Heart right ventricle (tissue), 16 donors: ENCODE results near the gene LIPK. TPM values are rescaled to one million over a fixed set of nuclear protein-coding genes. Genes with fewer than 3 reads are reported as not detected.

ENCODE experiments used
- ATAC-seq, 8 donors: fragments of 200-7000 bp; cut with Tn5 transposase; one replicate each; pipeline ENCODE4 v1.9.1; 2020; ENCODE audit warnings: mild to moderate bottlenecking in 8 of 8, moderate library complexity in 8 of 8, moderate number of reproducible peaks in 1 of 8
- DNase-seq, 2 donors: peaks; one replicate each; pipeline ENCODE4 v3.0.0-alpha.2; 2020
- H3K27ac ChIP-seq, 10 donors: fragments of 200-600 bp; sonication (generic) in 2 of 10; one replicate each; pipeline versions ENCODE4 v1.5.0 to v1.8.0; 2020 to 2022; ENCODE audit warnings: mild to moderate bottlenecking in 3 of 10
- H3K27me3 ChIP-seq, 7 donors: fragments of 200-600 bp; one replicate each; pipeline ENCODE4 v1.8.0; 2021 to 2022; ENCODE audit warnings: mild to moderate bottlenecking in 2 of 7
- H3K36me3 ChIP-seq, 9 donors: fragments of 200-600 bp; sonication (generic) in 1 of 9; one replicate each; pipeline versions ENCODE4 v1.5.0 to v1.8.0; 2020 to 2022; ENCODE audit warnings: mild to moderate bottlenecking in 2 of 9
- H3K4me1 ChIP-seq, 9 donors: fragments of 200-600 bp; sonication (generic) in 1 of 9; one replicate each; pipeline versions ENCODE4 v1.5.0 to v1.8.0; 2020 to 2022; ENCODE audit warnings: mild to moderate bottlenecking in 4 of 9
- H3K4me3 ChIP-seq, 10 donors: fragments of 200-600 bp; sonication (generic) in 2 of 10; one replicate each; pipeline versions ENCODE4 v1.5.0 to v1.8.0; 2020 to 2022; ENCODE audit warnings: mild to moderate bottlenecking in 7 of 10, moderate library complexity in 2 of 10
- H3K9me3 ChIP-seq, 11 donors: fragments of 200-600 bp in 10 of 11; sonication (generic) in 2 of 11; one replicate each; pipeline versions ENCODE4 v1.5.0 to v1.8.0; 2013 to 2022; ENCODE audit warnings: mild to moderate bottlenecking in 2 of 11, control low read depth in 1 of 11, moderate library complexity in 1 of 11
- WGBS, 2 donors: extraction: QIAGEN DNeasy Blood & Tissue Kit; methylation state at CpG; one replicate each; pipeline ENCODE4 v1.1.7; 2013; ENCODE audit warnings: inconsistent platforms in 1 of 2; 5-methylcytosine and 5-hydroxymethylcytosine counted together
- intact Hi-C, 10 donors: fragments of 100-400 bp; cut with DNase I; formaldehyde crosslinking; loops; one replicate each; pipeline versions ENCODE4 v1.11.1 to v1.14.2; 2022
- polyA plus RNA-seq, 2 donors: library from polyadenylated mRNA; stranded (reverse); fragments of 200-250 nt; gene quantifications; one replicate each; pipeline ENCODE4 v1.2.3, GENCODE V29; 2013
- total RNA-seq, 10 donors: library from RNA; stranded (reverse); fragmentation: NEBNext Ultra II Directional in 3 of 10; extraction: Animal tissue kit (Norgen Biotek cat#: 25700) in 3 of 10; gene quantifications; one replicate each; pipeline versions ENCODE4 v1.2.1 to v1.2.4, GENCODE V29; 2021 to 2023
- TF ChIP-seq, protein P1 (sequence below), 9 donors: fragments of 200-600 bp; sonication (generic) in 2 of 9; IDR thresholded peaks; one replicate each; pipeline versions ENCODE4 v1.5.0 to v1.8.0; 2021 to 2022; ENCODE audit warnings: antibody characterized with exemption in 9 of 9, mild to moderate bottlenecking in 5 of 9, moderate library complexity in 1 of 9
- donor health status: Arrhythmogenic right ventricular cardiomyopathy.
- donor health status: ischemic (EF 13 %, LVEDD 7.1; RV severe dilation, severe dysfunction).
- donor health status: healthy with polysubstance abuse.
- donor health status: DM: no; HTN: yes; CAD: no.
- donor health status: DM: no; HTN: no; CAD: no.
- donor health status: ischemic (EF 25% LVEDD 6.9; RV normal size, moderate dysfunction).
- donor health status: ischemic (EF 25% LVEDD 5.7; RV mildly dilated, moderate dysfunction).
- donor health status: healthy.
- donor health status: DM: yes; HTN: yes; CAD: no.
- donor health status: Ischemic cardiomyopathy.
- donor health status: ischemic (EF 35%, LVEDD 5.7; RV mildly dilated, moderate dysfunction).
- donor health status: nonischemic (EF 11% LVEDD 7.7; RV severe dilation, severe dysfunction).
- donor health status: DM: yes; HTN: yes; CAD: no.
- donor health status: PGD.
- donor health status: ischemic (EF 29% LVEDD 5.4; RV normal size, mild dysfunction).
- donor health status: nonischemic (EF 23%, LVEDD 6.1; RV moderate dilation, normal function).

LIPK gene
- total and polyA plus RNA-seq, 12 donors, result not detected

DNA sequence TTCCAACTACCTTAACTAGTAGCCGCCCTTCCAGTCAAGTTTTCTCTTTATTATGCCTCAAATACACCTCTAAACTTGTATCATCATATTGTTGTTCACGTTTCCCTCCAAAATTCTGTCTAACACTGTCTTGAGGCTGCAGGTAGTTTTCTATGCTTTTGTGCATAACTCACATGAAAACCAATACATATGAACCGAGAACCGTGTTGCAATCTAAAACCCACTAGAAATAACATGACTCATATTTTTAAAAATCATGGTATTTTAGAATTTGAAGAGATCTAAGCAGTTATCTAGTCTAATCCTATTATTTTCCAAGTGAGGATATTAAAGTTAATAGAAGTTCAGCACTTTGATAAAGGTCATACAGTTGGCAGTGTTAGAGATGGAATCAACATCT is 23.6 kb upstream of the LIPK start:
- Histone ChIP-seq H3K9me3 (no peaks in the 10 kb centered on the region), H3K4me1 (no peaks in the 10 kb centered on the region), H3K27me3 (peaks cover 0 to 17% (median 4%) of the 10 kb centered on the region in 7 donors), H3K27ac (no peak overlapping the region), H3K36me3 (no peaks in the 10 kb centered on the region), H3K4me3 (no peak overlapping the region)
- 83 to 87% methylated on average over 4 of the region's 4 CpGs for WGBS, 2 donors
- TF ChIP-seq, protein P1, sequence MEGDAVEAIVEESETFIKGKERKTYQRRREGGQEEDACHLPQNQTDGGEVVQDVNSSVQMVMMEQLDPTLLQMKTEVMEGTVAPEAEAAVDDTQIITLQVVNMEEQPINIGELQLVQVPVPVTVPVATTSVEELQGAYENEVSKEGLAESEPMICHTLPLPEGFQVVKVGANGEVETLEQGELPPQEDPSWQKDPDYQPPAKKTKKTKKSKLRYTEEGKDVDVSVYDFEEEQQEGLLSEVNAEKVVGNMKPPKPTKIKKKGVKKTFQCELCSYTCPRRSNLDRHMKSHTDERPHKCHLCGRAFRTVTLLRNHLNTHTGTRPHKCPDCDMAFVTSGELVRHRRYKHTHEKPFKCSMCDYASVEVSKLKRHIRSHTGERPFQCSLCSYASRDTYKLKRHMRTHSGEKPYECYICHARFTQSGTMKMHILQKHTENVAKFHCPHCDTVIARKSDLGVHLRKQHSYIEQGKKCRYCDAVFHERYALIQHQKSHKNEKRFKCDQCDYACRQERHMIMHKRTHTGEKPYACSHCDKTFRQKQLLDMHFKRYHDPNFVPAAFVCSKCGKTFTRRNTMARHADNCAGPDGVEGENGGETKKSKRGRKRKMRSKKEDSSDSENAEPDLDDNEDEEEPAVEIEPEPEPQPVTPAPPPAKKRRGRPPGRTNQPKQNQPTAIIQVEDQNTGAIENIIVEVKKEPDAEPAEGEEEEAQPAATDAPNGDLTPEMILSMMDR (IDR thresholded peaks at IDR 0.05), result no peak
- ATAC-seq (no peak), DNase-seq (no peak)
- intact Hi-C loops, result loop anchor here in 3 of 10 donors (10.0 kb wide), 2 partner anchors 102 to 112 kb away; no protein-coding TSS in a partner anchor

DNA sequence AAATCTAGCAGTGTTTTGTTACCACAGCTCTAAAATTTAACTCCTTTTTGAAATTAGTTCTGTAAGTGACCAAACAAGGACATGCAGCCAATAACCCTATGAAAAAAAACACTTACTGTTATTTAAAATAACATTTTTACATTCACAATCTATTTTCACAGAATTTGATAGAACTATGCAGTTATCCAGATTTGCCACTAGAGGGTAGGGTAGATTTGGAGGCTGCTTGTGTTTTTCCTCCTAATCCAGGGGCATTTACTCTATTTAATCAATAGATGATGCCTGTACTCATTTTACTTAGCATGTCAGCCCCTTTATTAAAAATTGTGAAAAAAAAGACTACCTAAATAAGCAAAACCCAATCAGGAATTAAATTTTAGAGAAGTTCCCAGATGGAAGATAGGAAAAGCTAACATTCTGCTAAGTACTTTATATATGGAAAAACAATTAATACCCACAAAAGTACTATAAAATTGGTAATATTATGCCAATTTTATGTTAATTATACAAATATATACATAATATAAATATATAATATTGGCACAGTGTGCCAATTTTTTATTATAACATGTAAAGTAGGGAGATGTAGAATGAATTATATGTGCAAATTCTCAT is 18.1 kb upstream of the LIPK start:
- peaks cover 0 to 14% (median 0%) of the 10 kb centered on the region in 7 donors for H3K27me3 ChIP-seq
- peaks cover 0 to 4% (median 0%) of the 10 kb centered on the region in 11 donors for H3K9me3 ChIP-seq
- DNase-seq, result no peak
- TF ChIP-seq, protein P1 (IDR thresholded peaks at IDR 0.05), result peak; percentile 34 to 81 (median 65)
- no peak overlapping the region for H3K4me3 ChIP-seq
- no peak overlapping the region for H3K27ac ChIP-seq
- no peaks in the 10 kb centered on the region for H3K4me1 ChIP-seq
- intact Hi-C loops, result loop anchor here in 5 of 10 donors (5.0 to 10.0 kb wide), 3 partner anchors 97 to 124 kb away; no protein-coding TSS in a partner anchor
- no peaks in the 10 kb centered on the region for H3K36me3 ChIP-seq
- ATAC-seq, result no peak

DNA sequence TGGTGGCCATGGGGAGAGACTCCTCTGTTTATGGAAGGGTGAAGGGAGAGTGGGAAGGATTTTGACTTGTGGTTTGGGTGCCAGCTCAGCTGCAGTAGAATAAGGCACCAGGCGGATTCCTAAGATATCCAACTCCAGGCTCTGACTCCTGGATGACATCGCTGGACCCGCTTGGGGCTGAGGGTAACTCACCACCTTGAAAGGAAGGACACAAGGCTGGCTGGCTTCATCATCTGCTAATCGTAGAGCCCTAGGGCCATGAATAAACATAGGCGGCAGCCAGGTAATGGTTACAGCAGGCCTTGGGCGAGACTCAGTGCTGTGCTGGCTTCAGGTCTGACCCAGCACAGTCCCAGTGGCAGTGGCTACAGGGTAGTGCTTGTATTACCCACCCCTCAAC is 16.7 kb upstream of the LIPK start:
- Histone ChIP-seq H3K27ac (no peak overlapping the region), H3K36me3 (no peaks in the 10 kb centered on the region), H3K9me3 (peaks cover 0 to 4% (median 0%) of the 10 kb centered on the region in 11 donors), H3K4me3 (no peak overlapping the region), H3K27me3 (peaks cover 0 to 6% (median 0%) of the 10 kb centered on the region in 7 donors), H3K4me1 (no peaks in the 10 kb centered on the region)
- ATAC-seq (no peak), DNase-seq (no peak)
- WGBS, 2 donors, result 94 to 96% methylated on average over 6 of the region's 6 CpGs
- TF ChIP-seq, protein P1 (IDR thresholded peaks at IDR 0.05), result no peak
- intact Hi-C loops, result loop anchor here in 5 of 10 donors (5.0 to 10.0 kb wide), 3 partner anchors 95 to 123 kb away; no protein-coding TSS in a partner anchor

DNA sequence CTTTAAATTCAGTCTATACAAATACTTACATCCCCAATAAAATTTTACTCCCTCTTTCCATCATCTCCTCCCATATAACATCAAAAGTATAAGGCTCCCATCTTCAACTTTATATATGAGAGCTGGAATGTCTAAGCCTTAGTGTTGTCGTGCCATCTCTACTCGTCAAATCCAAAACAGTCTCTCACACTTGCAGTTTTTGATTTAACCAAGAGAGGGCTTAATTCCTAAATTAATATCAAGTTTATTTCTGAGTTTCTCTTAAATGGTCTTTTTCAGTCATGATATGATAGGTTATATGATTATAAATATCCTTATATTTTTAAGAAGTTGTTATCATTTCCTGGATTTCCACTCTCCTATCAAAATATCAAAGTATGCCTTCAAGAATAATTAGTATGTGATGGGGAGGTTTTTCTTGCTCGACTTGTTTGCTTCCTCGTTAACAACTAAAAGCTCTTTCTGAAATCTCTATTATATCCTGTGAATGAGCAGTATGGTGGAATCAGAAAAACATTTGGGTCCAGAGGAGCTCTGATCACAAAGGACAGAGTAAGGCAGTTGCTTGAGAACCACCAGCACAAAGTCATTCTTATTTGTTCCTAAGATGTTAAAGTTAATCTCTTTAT is 12.5 kb upstream of the LIPK start:
- Histone ChIP-seq H3K9me3 (peaks cover 0 to 4% (median 0%) of the 10 kb centered on the region in 11 donors), H3K4me1 (no peaks in the 10 kb centered on the region), H3K27me3 (peaks cover 0 to 12% (median 0%) of the 10 kb centered on the region in 7 donors), H3K27ac (no peak overlapping the region), H3K4me3 (no peak overlapping the region), H3K36me3 (no peaks in the 10 kb centered on the region)
- WGBS, 2 donors, result 60 to 71% methylated on average over 4 of the region's 4 CpGs
- DNase-seq (no peak), ATAC-seq (no peak)
- TF ChIP-seq, protein P1 (IDR thresholded peaks at IDR 0.05), result peak in 2 of 9 donors; percentile 16 to 27
- intact Hi-C loops, result loop anchor here in 3 of 10 donors (5.0 to 10.0 kb wide), 2 partner anchors 101 to 114 kb away; no protein-coding TSS in a partner anchor
